ENCODE data around the gene MIPOL1. TPM values are rescaled to one million over a fixed set of nuclear protein-coding genes. Genes with fewer than 3 reads are reported as not detected.

The MIPOL1 gene
- total and polyA plus RNA-seq, 9 of the 15 experiments (the other 6 are each of a cell fraction or from before 2014, with no cell fraction given), result 6.7 to 21.9 (median 12.4) TPM

GRCh38 chr14:37595809-37596621 is 398.3 kb downstream of the MIPOL1 start (continued):
- TF ChIP-seq AFF4 (CRISPR knock-in tag; IDR thresholded peaks at IDR 0.05) (no peak), NR2C1 (IDR thresholded peaks at IDR 0.05) (peak; percentile 54), NR2C1 (tag; IDR thresholded peaks at IDR 0.05) (peak; percentile 57), ZFPM2 (CRISPR knock-in tag; IDR thresholded peaks at IDR 0.05) (no peak), MITF (IDR thresholded peaks at IDR 0.05) (no peak), HMG20B (CRISPR knock-in tag; IDR thresholded peaks at IDR 0.05) (no peak), ZBTB43 (CRISPR knock-in tag; IDR thresholded peaks at IDR 0.05) (no peak), CTBP1 (IDR thresholded peaks at IDR 0.05; ENCODE audit: borderline replicate concordance) (peak; percentile 70), KDM1A (IDR thresholded peaks at IDR 0.05) (peak in 1 of 2 experiments; percentile 12; a peak in 1 of 4 replicates), CHAMP1 (IDR thresholded peaks at IDR 0.05) (no peak), FOXM1 (IDR thresholded peaks at IDR 0.05; ENCODE audit: low read depth) (no peak), FOXM1 (CRISPR knock-in tag; IDR thresholded peaks at IDR 0.05; ENCODE audit: low read depth) (no peak), ELF1 (tag; IDR thresholded peaks at IDR 0.05) (no peak), NRF1 (conservative IDR thresholded peaks at IDR 0.05 in 1 of 2, IDR thresholded peaks at IDR 0.05 in 1 of 2) (peak in 1 of 2 experiments; percentile 30; a peak in 1 of 4 replicates)

Measured in K562 (cell line).